ENCODE measurements around the gene PTCD2.

GRCh38 chr5:72383280-72383679, 63.1 kb downstream of the PTCD2 start:
- no peak for TF ChIP-seq CTCF (conservative IDR thresholded peaks at IDR 0.05; ENCODE audit: low read depth, low read length)
- TF ChIP-seq EZH2 (IDR thresholded peaks at IDR 0.05; ENCODE audit: borderline replicate concordance, low read depth, low read length, poor library complexity, severe bottlenecking): no peak
